Ectodermal cell (in vitro differentiated cells): ENCODE results near the gene FNTB.

Experiments
- H3K27ac ChIP-seq: 2 replicates; pipeline ENCODE4 v1.7.0; 2013; ENCODE audit warnings: mild to moderate bottlenecking, low read depth, low read length; ENCODE audit not compliant: insufficient read depth, poor library complexity, severe bottlenecking
- H3K27me3 ChIP-seq: 2 replicates; pipeline ENCODE4 v1.7.0; 2013; ENCODE audit warnings: mild to moderate bottlenecking, low read length; ENCODE audit not compliant: insufficient read depth, control insufficient read depth, poor library complexity, severe bottlenecking
- H3K36me3 ChIP-seq: one replicate; pipeline ENCODE4 v1.7.0; 2013; ENCODE audit warnings: low read length; ENCODE audit not compliant: control insufficient read depth, insufficient read depth
- H3K4me1 ChIP-seq: one replicate; pipeline ENCODE4 v1.7.0; 2013; ENCODE audit warnings: low read length; ENCODE audit not compliant: control insufficient read depth, insufficient read depth
- H3K4me3 ChIP-seq: 2 replicates; pipeline ENCODE4 v1.7.0; 2013; ENCODE audit warnings: low read depth, low read length, control low read depth; ENCODE audit not compliant: insufficient read depth
- H3K9me3 ChIP-seq: 2 replicates; pipeline ENCODE4 v1.7.0; 2013; ENCODE audit warnings: mild to moderate bottlenecking, low read length, moderate library complexity; ENCODE audit not compliant: control insufficient read depth
- WGBS, 2 experiments: methylation state at CpG; one replicate each; pipeline ENCODE4 v1.1.7; 2013; ENCODE audit warnings: missing lambda C conversion rate in 2 of 2; 5-methylcytosine and 5-hydroxymethylcytosine counted together

Gene FNTB

GRCh38 chr14:65044596-65044959 lies 57.9 kb downstream of the FNTB start:
- peaks cover 12% of the 10 kb centered on the region for H3K36me3 ChIP-seq
- H3K9me3 ChIP-seq, result no peaks in the 10 kb centered on the region
- no peaks in the 10 kb centered on the region for H3K27me3 ChIP-seq
- no peaks in the 10 kb centered on the region for H3K4me1 ChIP-seq
- no peak overlapping the region for H3K27ac ChIP-seq
- H3K4me3 ChIP-seq, result no peak overlapping the region
- 95 to 97% methylated on average over 7 to 9 of the region's 9 CpGs for WGBS, 2 experiments

GRCh38 chr14:65045006-65045405 lies 58.3 kb downstream of the FNTB start:
- Histone ChIP-seq H3K27me3 (no peaks in the 10 kb centered on the region), H3K9me3 (no peaks in the 10 kb centered on the region), H3K4me1 (no peaks in the 10 kb centered on the region), H3K27ac (no peak overlapping the region), H3K4me3 (no peak overlapping the region), H3K36me3 (peaks cover 12% of the 10 kb centered on the region)
- WGBS, 2 experiments, result 93 to 98% methylated on average over 5 of the region's 5 CpGs

- Histone ChIP-seq H3K4me3 (no peak overlapping the region), H3K27me3 (no peaks in the 10 kb centered on the region), H3K27ac (no peak overlapping the region), H3K9me3 (no peaks in the 10 kb centered on the region), H3K4me1 (no peaks in the 10 kb centered on the region), H3K36me3 (peaks cover 11% of the 10 kb centered on the region)
- 93 to 96% methylated on average over 4 of the region's 4 CpGs for WGBS, 2 experiments
Observed at GRCh38 chr14:65045709-65046108, 59.0 kb downstream of the FNTB start.

- no peaks in the 10 kb centered on the region for H3K9me3 ChIP-seq
- no peaks in the 10 kb centered on the region for H3K36me3 ChIP-seq
- no peaks in the 10 kb centered on the region for H3K4me1 ChIP-seq
- WGBS, 2 experiments, result 91 to 95% methylated on average over 4 of the region's 4 CpGs
- no peaks in the 10 kb centered on the region for H3K27me3 ChIP-seq
- H3K27ac ChIP-seq, result no peak overlapping the region
- no peak overlapping the region for H3K4me3 ChIP-seq
Observed at GRCh38 chr14:65052832-65053231, 66.1 kb downstream of the FNTB start.

GRCh38 chr14:65053466-65053865 lies 66.8 kb downstream of the FNTB start:
- Histone ChIP-seq H3K27me3 (no peaks in the 10 kb centered on the region), H3K4me3 (no peak overlapping the region), H3K27ac (no peak overlapping the region), H3K4me1 (no peaks in the 10 kb centered on the region), H3K36me3 (no peaks in the 10 kb centered on the region), H3K9me3 (no peaks in the 10 kb centered on the region)
- WGBS, 2 experiments, result 89 to 100% methylated on average over 1 to 3 of the region's 3 CpGs

- H3K9me3 ChIP-seq, result no peaks in the 10 kb centered on the region
- H3K4me1 ChIP-seq, result no peaks in the 10 kb centered on the region
- WGBS, 2 experiments, result 92 to 94% methylated on average over 23 of the region's 23 CpGs
- H3K36me3 ChIP-seq, result no peaks in the 10 kb centered on the region
- no peaks in the 10 kb centered on the region for H3K27me3 ChIP-seq
- no peak overlapping the region for H3K27ac ChIP-seq
- no peak overlapping the region for H3K4me3 ChIP-seq
Observed at GRCh38 chr14:65054471-65055085, 67.9 kb downstream of the FNTB start.

GRCh38 chr14:65057695-65058094 lies 71.0 kb downstream of the FNTB start:
- H3K4me3 ChIP-seq, result no peak overlapping the region
- no peaks in the 10 kb centered on the region for H3K4me1 ChIP-seq
- H3K9me3 ChIP-seq, result no peaks in the 10 kb centered on the region
- no peaks in the 10 kb centered on the region for H3K27me3 ChIP-seq
- peaks cover 11% of the 10 kb centered on the region for H3K36me3 ChIP-seq
- no peak overlapping the region for H3K27ac ChIP-seq

- Histone ChIP-seq H3K36me3 (peaks cover 11% of the 10 kb centered on the region), H3K4me3 (no peak overlapping the region), H3K27ac (no peak overlapping the region), H3K27me3 (no peaks in the 10 kb centered on the region), H3K9me3 (no peaks in the 10 kb centered on the region), H3K4me1 (no peaks in the 10 kb centered on the region)
- 94 to 96% methylated on average over 16 of the region's 16 CpGs for WGBS, 2 experiments
Observed at GRCh38 chr14:65062096-65063075, 75.7 kb downstream of the FNTB start.

GRCh38 chr14:65065719-65066118 lies 79.0 kb downstream of the FNTB start:
- 96 to 97% methylated on average over 7 of the region's 7 CpGs for WGBS, 2 experiments
- H3K27ac ChIP-seq, result no peak overlapping the region
- no peaks in the 10 kb centered on the region for H3K9me3 ChIP-seq
- H3K27me3 ChIP-seq, result no peaks in the 10 kb centered on the region
- H3K36me3 ChIP-seq, result peaks cover 11% of the 10 kb centered on the region
- no peak overlapping the region for H3K4me3 ChIP-seq
- H3K4me1 ChIP-seq, result no peaks in the 10 kb centered on the region

GRCh38 chr14:65069874-65070413 lies 83.2 kb downstream of the FNTB start:
- H3K36me3 ChIP-seq, result no peaks in the 10 kb centered on the region
- no peak overlapping the region for H3K4me3 ChIP-seq
- no peaks in the 10 kb centered on the region for H3K9me3 ChIP-seq
- no peak overlapping the region for H3K27ac ChIP-seq
- no peaks in the 10 kb centered on the region for H3K27me3 ChIP-seq
- H3K4me1 ChIP-seq, result no peaks in the 10 kb centered on the region
- WGBS, 2 experiments, result 95 to 98% methylated on average over 5 of the region's 5 CpGs
